CD14-positive monocyte (primary cell): ENCODE measurements around the gene SLIT1. TPM values are rescaled to one million over a fixed set of nuclear protein-coding genes. Genes with fewer than 3 reads are reported as not detected.

ENCODE experiments used
- DNase-seq, 3 donors: peaks; one replicate each; pipeline ENCODE4 v3.0.0-alpha.2; 2011 to 2022
- H2AFZ ChIP-seq: 2 replicates; pipeline ENCODE4 v1.6.0; 2012; ENCODE audit warnings: mild to moderate bottlenecking, low read depth, low read length, inconsistent platforms; ENCODE audit not compliant: insufficient read depth, poor library complexity, severe bottlenecking
- H3K27ac ChIP-seq, 2 donors: 1 replicate in 1 of 2; 2 replicates in 1 of 2; pipeline ENCODE4 v1.5.1; 2012 to 2013; ENCODE audit warnings: low read length in 2 of 2, control low read depth in 1 of 2, inconsistent platforms in 1 of 2, low read depth in 1 of 2, mild to moderate bottlenecking in 1 of 2
- H3K27me3 ChIP-seq, 2 donors: one replicate each; pipeline versions ENCODE4 v1.6.0 to v1.6.1; 2011 to 2013; ENCODE audit warnings: low read length in 2 of 2; ENCODE audit not compliant: control insufficient read depth in 2 of 2, insufficient read depth in 2 of 2
- H3K36me3 ChIP-seq, 2 donors: replicated peaks in 1 of 2; 1 replicate in 1 of 2; 2 replicates in 1 of 2; pipeline versions ENCODE4 v1.5.1 to v1.6.1; 2012 to 2013; ENCODE audit warnings: low read length in 2 of 2, control low read depth in 1 of 2, inconsistent platforms in 1 of 2, mild to moderate bottlenecking in 1 of 2; ENCODE audit not compliant: insufficient read depth in 2 of 2, control insufficient read depth in 1 of 2
- H3K4me1 ChIP-seq, 2 donors: 1 replicate in 1 of 2; 2 replicates in 1 of 2; pipeline versions ENCODE4 v1.5.1 to v1.6.1; 2012 to 2013; ENCODE audit warnings: low read length in 2 of 2, control low read depth in 1 of 2, inconsistent platforms in 1 of 2, mild to moderate bottlenecking in 1 of 2, moderate library complexity in 1 of 2; ENCODE audit not compliant: insufficient read depth in 2 of 2, control insufficient read depth in 1 of 2
- H3K4me2 ChIP-seq: replicated peaks from 2 replicates; pipeline ENCODE3; 2012; ENCODE audit warnings: low read length, moderate library complexity, mild to moderate bottlenecking; ENCODE audit not compliant: poor library complexity, severe bottlenecking; ENCODE audit errors: extremely low read depth
- H3K4me3 ChIP-seq, 3 experiments: fragments of 200-600 bp in 1 of 3; sonication (generic) in 1 of 3; replicated peaks in 1 of 3; 1 replicate in 2 of 3; 2 replicates in 1 of 3; pipeline ENCODE4 v1.5.1; 2011 to 2013; ENCODE audit warnings: low read length in 3 of 3, mild to moderate bottlenecking in 3 of 3, control low read depth in 2 of 3, low read depth in 2 of 3, inconsistent platforms in 1 of 3, moderate library complexity in 1 of 3
- H3K79me2 ChIP-seq: 2 replicates; pipeline ENCODE4 v1.6.0; 2012; ENCODE audit warnings: mild to moderate bottlenecking, control low read depth, inconsistent platforms, low read length, moderate library complexity; ENCODE audit not compliant: insufficient read depth
- H3K9ac ChIP-seq: 2 replicates; pipeline ENCODE4 v1.6.0; 2017; ENCODE audit warnings: low read length, mild to moderate bottlenecking; ENCODE audit not compliant: insufficient read depth, poor library complexity, severe bottlenecking
- H3K9me3 ChIP-seq, 2 donors: replicated peaks in 1 of 2; 1 replicate in 1 of 2; 2 replicates in 1 of 2; pipeline versions ENCODE4 v1.5.1 to v1.6.1; 2012 to 2013; ENCODE audit warnings: low read length in 2 of 2, control low read depth in 1 of 2; ENCODE audit not compliant: control insufficient read depth in 1 of 2, insufficient read depth in 1 of 2
- H4K20me1 ChIP-seq: 2 replicates; pipeline ENCODE4 v1.6.0; 2012; ENCODE audit warnings: mild to moderate bottlenecking, low read length, control low read depth, moderate library complexity; ENCODE audit not compliant: insufficient read depth
- H3K27ac Mint-ChIP-seq, 7 donors: one replicate each; pipeline ENCODE4 v1.8.0; 2020; ENCODE audit warnings: mild to moderate bottlenecking in 7 of 7, mixed read lengths in 7 of 7, moderate library complexity in 6 of 7, inconsistent platforms in 2 of 7
- H3K27me3 Mint-ChIP-seq, 3 donors: one replicate each; pipeline ENCODE4 v1.8.0; 2021 to 2022; ENCODE audit warnings: low read depth in 3 of 3, mild to moderate bottlenecking in 3 of 3, mixed read lengths in 3 of 3, moderate library complexity in 3 of 3, inconsistent platforms in 1 of 3
- H3K36me3 Mint-ChIP-seq, 2 donors: one replicate each; pipeline ENCODE4 v1.8.0; 2020; ENCODE audit warnings: mixed read lengths in 2 of 2, inconsistent platforms in 1 of 2, mild to moderate bottlenecking in 1 of 2
- H3K4me1 Mint-ChIP-seq: one replicate; pipeline ENCODE4 v1.8.0; 2020; ENCODE audit warnings: mild to moderate bottlenecking, mixed read lengths
- H3K4me3 Mint-ChIP-seq, 2 donors: one replicate each; pipeline ENCODE4 v1.8.0; 2020; ENCODE audit warnings: mild to moderate bottlenecking in 2 of 2, mixed read lengths in 2 of 2, moderate library complexity in 1 of 2
- H3K9me3 Mint-ChIP-seq, 7 donors: one replicate each; pipeline ENCODE4 v1.8.0; 2020 to 2022; ENCODE audit warnings: mixed read lengths in 7 of 7, mild to moderate bottlenecking in 6 of 7, moderate library complexity in 6 of 7, inconsistent platforms in 2 of 7
- CTCF ChIP-seq: fragments of 200-600 bp; IDR thresholded peaks from one replicate; pipeline ENCODE4 v1.8.0; 2022; ENCODE audit warnings: antibody characterized with exemption, mild to moderate bottlenecking
- WGBS: methylation state at CpG from one replicate; pipeline ENCODE4 v1.1.5; 2013; ENCODE audit warnings: missing lambda C conversion rate; ENCODE audit not compliant: insufficient coverage; 5-methylcytosine and 5-hydroxymethylcytosine counted together
- intact Hi-C, 2 donors: fragments of 100-400 bp; cut with micrococcal nuclease; formaldehyde crosslinking; loops; one replicate each; pipeline versions ENCODE4 v1.15.0 to v1.15.1; 2023
- polyA plus RNA-seq, 3 donors: library from polyadenylated mRNA; depleted of rRNA in 1 of 3; unstranded in 2 of 3; stranded (reverse) in 1 of 3; fragments of 300-500 nt in 2 of 3; fragments of >200 nt in 1 of 3; fragmentation: Illumina TruSeq in 2 of 3; gene quantifications; 1 replicate in 2 of 3; 2 replicates in 1 of 3; pipeline ENCODE4 v1.2.3, GENCODE V29; 2012 to 2021

Gene SLIT1
- polyA plus RNA-seq, 3 donors, result 0.05 to 0.81 (median 0.16) TPM

DNA sequence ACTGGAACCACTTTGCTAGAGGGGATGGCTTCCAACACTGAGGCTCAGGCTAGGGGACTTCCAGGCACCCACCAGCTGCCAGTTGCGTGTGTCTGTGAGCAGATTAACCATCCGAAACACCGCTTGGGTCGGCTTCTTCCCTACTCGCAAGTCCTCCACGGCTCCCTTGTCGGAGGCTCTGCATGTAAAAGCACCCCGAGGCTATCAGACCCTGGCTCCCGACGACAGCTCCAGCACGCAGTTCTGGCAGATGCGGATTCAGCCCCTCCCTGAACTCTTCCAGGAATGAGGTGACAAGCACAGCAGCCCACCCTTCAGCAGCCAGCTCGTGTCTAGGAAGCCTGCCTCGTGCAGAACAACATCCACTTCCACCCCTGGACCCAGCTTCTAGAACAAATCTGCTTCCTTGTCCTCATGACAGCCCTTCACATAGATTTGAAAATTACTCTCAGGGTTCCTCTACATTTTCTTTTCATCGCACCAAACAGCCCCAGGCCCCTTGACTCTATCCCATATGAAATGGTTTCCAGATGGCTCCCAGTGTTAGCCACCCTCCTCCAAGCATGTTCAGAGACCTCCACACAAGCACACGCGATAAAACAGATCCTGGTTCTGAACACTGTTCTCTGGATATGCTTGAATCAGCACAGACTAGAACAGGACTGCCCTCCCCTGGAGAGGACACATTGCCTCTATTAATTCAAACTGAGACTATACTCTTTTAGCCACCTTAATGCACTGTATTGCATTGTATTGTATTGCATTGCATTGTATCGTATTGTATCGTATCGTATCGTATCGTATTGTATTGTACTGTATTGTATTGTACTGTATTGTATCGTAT, 44.6 kb downstream of the SLIT1 start:
- peaks cover 16% of the 10 kb centered on the region for H3K4me1 Mint-ChIP-seq
- no peaks in the 10 kb centered on the region for H3K36me3 Mint-ChIP-seq
- H3K4me3 Mint-ChIP-seq, result peak overlapping the region in 1 of 2 donors; percentile 82
- Histone ChIP-seq H3K36me3 (no peaks in the 10 kb centered on the region), H3K27ac (no peak overlapping the region), H3K4me1 (peaks cover 13 to 18% of the 10 kb centered on the region in 2 donors), H3K79me2 (no peaks in the 10 kb centered on the region), H3K4me2 (peak overlapping the region; percentile 48), H3K27me3 (no peaks in the 10 kb centered on the region), H2AFZ (no peak overlapping the region), H3K4me3 (no peak overlapping the region), H3K9me3 (no peaks in the 10 kb centered on the region), H3K9ac (no peak overlapping the region), H4K20me1 (no peaks in the 10 kb centered on the region)
- H3K27ac Mint-ChIP-seq, result no peak overlapping the region
- H3K9me3 Mint-ChIP-seq, result peaks cover 0 to 2% (median 0%) of the 10 kb centered on the region in 7 donors
- TF ChIP-seq CTCF, result no peak
- 65% methylated on average over 17 of the region's 23 CpGs for WGBS
- intact Hi-C loops, result no loop called here
- DNase-seq, result peak in 1 of 3 donors; percentile 12
- H3K27me3 Mint-ChIP-seq, result peaks cover 0 to 4% (median 2%) of the 10 kb centered on the region in 3 donors

- peak overlapping the region; percentile 27 for H3K9ac ChIP-seq
- peak overlapping the region; percentile 21 for H2AFZ ChIP-seq
- H4K20me1 ChIP-seq, result no peaks in the 10 kb centered on the region
- 3% methylated on average over 6 of the region's 23 CpGs for WGBS
- no peak overlapping the region for H3K27ac ChIP-seq
- no peaks in the 10 kb centered on the region for H3K27me3 ChIP-seq
- intact Hi-C loops, result no loop called here
- peaks cover 0 to 2% (median 2%) of the 10 kb centered on the region in 3 donors for H3K27me3 Mint-ChIP-seq
- H3K4me3 ChIP-seq, result peak overlapping the region in 1 of 3 experiments; percentile 31
- peaks cover 13 to 18% of the 10 kb centered on the region in 2 donors for H3K4me1 ChIP-seq
- no peaks in the 10 kb centered on the region for H3K36me3 Mint-ChIP-seq
- H3K27ac Mint-ChIP-seq, result peak overlapping the region in 2 of 7 donors; percentile 73
- TF ChIP-seq CTCF, result no peak
- no peaks in the 10 kb centered on the region for H3K36me3 ChIP-seq
- H3K9me3 ChIP-seq, result no peaks in the 10 kb centered on the region
- H3K4me2 ChIP-seq, result peak overlapping the region; percentile 48
- peaks cover 16% of the 10 kb centered on the region for H3K4me1 Mint-ChIP-seq
- peak; percentile 13 to 50 (median 15) for DNase-seq
- H3K79me2 ChIP-seq, result no peaks in the 10 kb centered on the region
- peaks cover 0 to 2% (median 0%) of the 10 kb centered on the region in 7 donors for H3K9me3 Mint-ChIP-seq
- H3K4me3 Mint-ChIP-seq, result peak overlapping the region; percentile 59 to 82
These were observed 45.5 kb downstream of the SLIT1 start for GRCh38 chr10:97140049-97140846.
